Cardiac septum (tissue), 1 donor: ENCODE measurements around the gene ZFYVE9. TPM values are rescaled to one million over a fixed set of nuclear protein-coding genes. Genes with fewer than 3 reads are reported as not detected.

Experiments used
- DNase-seq: peaks from one replicate; pipeline ENCODE4 v3.0.0-alpha.2; 2020; ENCODE audit warnings: low spot score
- intact Hi-C: fragments of 100-400 bp; cut with DNase I; formaldehyde crosslinking; loops from one replicate; pipeline ENCODE4 v1.14.0; 2022
- total RNA-seq: library from RNA; stranded (reverse); fragmentation: NEBNext Ultra II Directional; extraction: Animal tissue kit (Norgen Biotek cat#: 25700); gene quantifications from one replicate; pipeline ENCODE4 v1.2.1, GENCODE V29; 2021
- donor health status: DM: no; HTN: no; CAD: no.

ZFYVE9 gene
- total RNA-seq, 1 donor from 2014 or later: 15.5 TPM

GRCh38 chr1:52234708-52235107 lies 92.8 kb downstream of the ZFYVE9 start:
- DNase-seq: no peak
- intact Hi-C loops: no loop called here

- intact Hi-C loops: no loop called here
- DNase-seq: no peak
These were observed 93.8 kb downstream of the ZFYVE9 start for GRCh38 chr1:52235646-52236045.

- DNase-seq: no peak
- intact Hi-C loops: no loop called here
These were observed 95.5 kb downstream of the ZFYVE9 start for GRCh38 chr1:52237430-52237829.

GRCh38 chr1:52238474-52238873 lies 96.6 kb downstream of the ZFYVE9 start:
- intact Hi-C loops: no loop called here

GRCh38 chr1:52238887-52239707 lies 97.2 kb downstream of the ZFYVE9 start:
- intact Hi-C loops: no loop called here

More at GRCh38 chr1:52238474-52238873, 96.6 kb downstream of the ZFYVE9 start:
- no peak for DNase-seq

GRCh38 chr1:52239708-52240001 lies 97.8 kb downstream of the ZFYVE9 start:
- intact Hi-C loops: no loop called here
- DNase-seq: no peak

More at GRCh38 chr1:52238887-52239707, 97.2 kb downstream of the ZFYVE9 start:
- DNase-seq: no peak

- DNase-seq: no peak
- intact Hi-C loops: no loop called here
These were observed 98.8 kb downstream of the ZFYVE9 start for GRCh38 chr1:52240592-52241210.

GRCh38 chr1:52243221-52243987 lies 101.5 kb downstream of the ZFYVE9 start:
- no peak for DNase-seq
- intact Hi-C loops: no loop called here

- DNase-seq: no peak
- intact Hi-C loops: no loop called here
These were observed 107.9 kb downstream of the ZFYVE9 start for GRCh38 chr1:52249831-52250230.

- DNase-seq: no peak
These were observed 111.5 kb downstream of the ZFYVE9 start for GRCh38 chr1:52253421-52253820.

GRCh38 chr1:52259886-52260285 lies 118.0 kb downstream of the ZFYVE9 start:
- intact Hi-C loops: no loop called here
- no peak for DNase-seq

More at GRCh38 chr1:52253421-52253820, 111.5 kb downstream of the ZFYVE9 start:
- intact Hi-C loops: no loop called here

- intact Hi-C loops: no loop called here
- DNase-seq: no peak
These were observed 121.4 kb downstream of the ZFYVE9 start for GRCh38 chr1:52263153-52263910.

GRCh38 chr1:52264530-52265115 lies 122.7 kb downstream of the ZFYVE9 start:
- DNase-seq: no peak
- intact Hi-C loops: no loop called here

GRCh38 chr1:52266507-52266906 lies 124.6 kb downstream of the ZFYVE9 start:
- DNase-seq: no peak
- intact Hi-C loops: no loop called here

- DNase-seq: no peak
- intact Hi-C loops: no loop called here
These were observed 126.5 kb downstream of the ZFYVE9 start for GRCh38 chr1:52268372-52268771.

GRCh38 chr1:52281518-52281917 lies 139.6 kb downstream of the ZFYVE9 start:
- intact Hi-C loops: no loop called here
- no peak for DNase-seq

GRCh38 chr1:52288286-52288685 lies 146.4 kb downstream of the ZFYVE9 start:
- DNase-seq: no peak
- intact Hi-C loops: no loop called here

- no peak for DNase-seq
- intact Hi-C loops: no loop called here
These were observed 152.7 kb downstream of the ZFYVE9 start for GRCh38 chr1:52294580-52294979.

GRCh38 chr1:52296345-52296744 lies 154.5 kb downstream of the ZFYVE9 start:
- DNase-seq: no peak
- intact Hi-C loops: loop anchor here (5.0 kb wide), 2 partner anchors 154 to 169 kb away; partner anchors contain the start of gene ZFYVE9
